ENCODE measurements around the gene ANKRD11. TPM values are rescaled to one million over a fixed set of nuclear protein-coding genes. Genes with fewer than 3 reads are reported as not detected.

The ANKRD11 gene
- total and polyA plus RNA-seq, 9 donors = 52.1 to 188 (median 109) TPM

GRCh38 chr16:89257757-89258465 is 232.4 kb downstream of the ANKRD11 start:
- TF ChIP-seq EP300 (IDR thresholded peaks at IDR 0.05) (no peak), POLR2A (IDR thresholded peaks at IDR 0.05) (no peak), CTCF (IDR thresholded peaks at IDR 0.05) (no peak)
- Histone ChIP-seq H3K27ac (no peak overlapping the region), H3K27me3 (no peaks in the 10 kb centered on the region), H3K4me3 (peak overlapping the region; percentile 30), H3K9me3 (peaks cover 0 to 4% of the 10 kb centered on the region in 2 donors), H3K4me1 (ENCODE audit: insufficient read depth) (peaks cover 11% of the 10 kb centered on the region), H3K36me3 (no peaks in the 10 kb centered on the region)
- DNase-seq = no peak
- intact Hi-C loops (cut with DNase I) = no loop called here
- 59 to 68% (median 68%) methylated on average over 18 of the region's 18 CpGs for WGBS, 3 donors

GRCh38 chr16:89257281-89257731 is 233.1 kb downstream of the ANKRD11 start:
- peak in 2 of 5 donors; percentile 29 to 59 for DNase-seq
- 1 to 2% (median 2%) methylated on average over 26 to 44 of the region's 44 CpGs for WGBS, 3 donors
- Histone ChIP-seq H3K9me3 (peaks cover 0 to under 1% of the 10 kb centered on the region in 2 donors), H3K4me3 (peak overlapping the region; percentile 30), H3K4me1 (ENCODE audit: insufficient read depth) (peaks cover 11% of the 10 kb centered on the region), H3K27me3 (no peaks in the 10 kb centered on the region), H3K36me3 (no peaks in the 10 kb centered on the region), H3K27ac (no peak overlapping the region)
- TF ChIP-seq CTCF (IDR thresholded peaks at IDR 0.05) (no peak), EP300 (IDR thresholded peaks at IDR 0.05) (no peak), POLR2A (IDR thresholded peaks at IDR 0.05) (no peak)
- intact Hi-C loops (cut with DNase I) = no loop called here

- no peaks in the 10 kb centered on the region for H3K9me3 ChIP-seq
- H3K27me3 ChIP-seq = no peaks in the 10 kb centered on the region
- 2 to 6% (median 4%) methylated on average over 28 to 57 of the region's 57 CpGs for whole genome bisulfite sequencing, 3 donors
- DNase-seq = peak in 4 of 5 donors; percentile 52 to 72 (median 62)
- TF ChIP-seq EP300 (IDR thresholded peaks at IDR 0.05) (no peak), CTCF (IDR thresholded peaks at IDR 0.05) (no peak), POLR2A (IDR thresholded peaks at IDR 0.05) (no peak)
- H3K27ac ChIP-seq = no peak overlapping the region
- H3K4me1 ChIP-seq (ENCODE audit: insufficient read depth) = peaks cover 9% of the 10 kb centered on the region
- H3K36me3 ChIP-seq = no peaks in the 10 kb centered on the region
- intact Hi-C loops (cut with DNase I) = no loop called here
- H3K4me3 ChIP-seq = peak overlapping the region; percentile 30
These were observed 233.6 kb downstream of the ANKRD11 start for GRCh38 chr16:89256651-89257254.

GRCh38 chr16:89253548-89254287 is 236.6 kb downstream of the ANKRD11 start:
- DNase-seq = no peak
- no peak overlapping the region for H3K4me3 ChIP-seq
- H3K27me3 ChIP-seq = no peaks in the 10 kb centered on the region
- H3K4me1 ChIP-seq (ENCODE audit: insufficient read depth) = peaks cover 9% of the 10 kb centered on the region
- intact Hi-C loops (cut with DNase I) = loop anchor here in 1 of 4 donors (5.0 kb wide), 1 partner anchor 34 kb away; no protein-coding TSS in a partner anchor
- no peak overlapping the region for H3K27ac ChIP-seq
- no peaks in the 10 kb centered on the region for H3K9me3 ChIP-seq
- 92 to 97% (median 96%) methylated on average over 10 of the region's 10 CpGs for WGBS, 3 donors
- no peaks in the 10 kb centered on the region for H3K36me3 ChIP-seq
- TF ChIP-seq CTCF (IDR thresholded peaks at IDR 0.05) = no peak
- no peak for TF ChIP-seq POLR2A (IDR thresholded peaks at IDR 0.05)
- no peak for TF ChIP-seq EP300 (IDR thresholded peaks at IDR 0.05)
